ENCODE data around the gene IRF2BPL. TPM values are rescaled to one million over a fixed set of nuclear protein-coding genes. Genes with fewer than 3 reads are reported as not detected.

Gene IRF2BPL
- total RNA-seq, 1 donor from 2014 or later = 4.8 TPM

DNA sequence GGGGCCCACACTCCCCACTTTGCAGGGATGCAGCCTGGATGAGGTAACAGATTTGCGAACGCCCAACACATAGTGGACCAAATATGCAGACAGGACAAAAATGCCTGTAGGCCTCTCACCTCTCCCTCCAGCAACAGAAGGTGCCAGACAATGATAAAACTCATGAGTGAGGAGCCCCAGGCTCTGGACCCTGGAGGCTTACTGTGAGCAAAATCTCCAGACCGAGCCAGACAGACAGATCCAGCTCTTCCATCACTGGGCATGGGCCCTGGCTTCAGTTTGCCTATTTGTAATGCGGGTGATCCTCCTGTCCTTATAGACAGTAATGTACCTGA is 42.3 kb downstream of the IRF2BPL start:
- peaks cover 10% of the 10 kb centered on the region for H3K4me1 ChIP-seq
- H3K27me3 ChIP-seq = no peaks in the 10 kb centered on the region
- H3F3A ChIP-seq (ENCODE audit: low read depth) = peaks cover 5% of the 10 kb centered on the region
- no peaks in the 10 kb centered on the region for H3K36me3 ChIP-seq
- H3K79me2 ChIP-seq (ENCODE audit: low read depth) = no peaks in the 10 kb centered on the region
- Mint-ChIP-seq H3K4me3 (no peak overlapping the region), H3K27ac (peak overlapping the region; percentile 81), H3K4me1 (peaks cover 39% of the 10 kb centered on the region), H3K9me3 (peaks cover 13% of the 10 kb centered on the region), H3K36me3 (peaks cover 5% of the 10 kb centered on the region), H3K27me3 (ENCODE audit: insufficient read depth, low read depth) (peaks cover 10% of the 10 kb centered on the region)
- H3K4me2 ChIP-seq = no peak overlapping the region
- no peak overlapping the region for H3K4me3 ChIP-seq
- no peak overlapping the region for H3K27ac ChIP-seq
- H3K9me3 ChIP-seq (ENCODE audit: low read depth) = no peaks in the 10 kb centered on the region
- no peak overlapping the region for H3K9ac ChIP-seq
- no peak overlapping the region for H2AFZ ChIP-seq (replicated peaks)
- H4K20me1 ChIP-seq (ENCODE audit: low read depth) = no peaks in the 10 kb centered on the region
- DNase-seq (ENCODE audit: low spot score) = no peak
- TF ChIP-seq, protein P1, sequence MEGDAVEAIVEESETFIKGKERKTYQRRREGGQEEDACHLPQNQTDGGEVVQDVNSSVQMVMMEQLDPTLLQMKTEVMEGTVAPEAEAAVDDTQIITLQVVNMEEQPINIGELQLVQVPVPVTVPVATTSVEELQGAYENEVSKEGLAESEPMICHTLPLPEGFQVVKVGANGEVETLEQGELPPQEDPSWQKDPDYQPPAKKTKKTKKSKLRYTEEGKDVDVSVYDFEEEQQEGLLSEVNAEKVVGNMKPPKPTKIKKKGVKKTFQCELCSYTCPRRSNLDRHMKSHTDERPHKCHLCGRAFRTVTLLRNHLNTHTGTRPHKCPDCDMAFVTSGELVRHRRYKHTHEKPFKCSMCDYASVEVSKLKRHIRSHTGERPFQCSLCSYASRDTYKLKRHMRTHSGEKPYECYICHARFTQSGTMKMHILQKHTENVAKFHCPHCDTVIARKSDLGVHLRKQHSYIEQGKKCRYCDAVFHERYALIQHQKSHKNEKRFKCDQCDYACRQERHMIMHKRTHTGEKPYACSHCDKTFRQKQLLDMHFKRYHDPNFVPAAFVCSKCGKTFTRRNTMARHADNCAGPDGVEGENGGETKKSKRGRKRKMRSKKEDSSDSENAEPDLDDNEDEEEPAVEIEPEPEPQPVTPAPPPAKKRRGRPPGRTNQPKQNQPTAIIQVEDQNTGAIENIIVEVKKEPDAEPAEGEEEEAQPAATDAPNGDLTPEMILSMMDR (IDR thresholded peaks at IDR 0.05) = no peak
- TF ChIP-seq EZH2 (IDR thresholded peaks at IDR 0.05) (no peak), EZH2phosphoT487 (IDR thresholded peaks at IDR 0.05) (no peak)

GRCh38 chr14:76985540-76986230 is 42.8 kb downstream of the IRF2BPL start:
- peaks cover 39% of the 10 kb centered on the region for H3K4me1 Mint-ChIP-seq
- no peak overlapping the region for H2AFZ ChIP-seq (replicated peaks)
- H3K27ac ChIP-seq = no peak overlapping the region
- H3F3A ChIP-seq (ENCODE audit: low read depth) = peaks cover 5% of the 10 kb centered on the region
- peak overlapping the region; percentile 63 for H3K27ac Mint-ChIP-seq
- H3K9ac ChIP-seq = no peak overlapping the region
- no peaks in the 10 kb centered on the region for H3K9me3 ChIP-seq (ENCODE audit: low read depth)
- H3K9me3 Mint-ChIP-seq = peaks cover 17% of the 10 kb centered on the region
- H3K27me3 ChIP-seq = no peaks in the 10 kb centered on the region
- no peaks in the 10 kb centered on the region for H3K79me2 ChIP-seq (ENCODE audit: low read depth)
- H3K4me2 ChIP-seq = no peak overlapping the region
- H3K4me3 ChIP-seq = no peak overlapping the region
- peaks cover 5% of the 10 kb centered on the region for H3K36me3 Mint-ChIP-seq
- peak; percentile 65 for DNase-seq (ENCODE audit: low spot score)
- TF ChIP-seq EZH2 (IDR thresholded peaks at IDR 0.05) = no peak
- TF ChIP-seq, protein P1 (IDR thresholded peaks at IDR 0.05) = no peak
- TF ChIP-seq EZH2phosphoT487 (IDR thresholded peaks at IDR 0.05) = no peak
- H3K36me3 ChIP-seq = no peaks in the 10 kb centered on the region
- H3K4me1 ChIP-seq = peaks cover 10% of the 10 kb centered on the region
- peaks cover 8% of the 10 kb centered on the region for H3K27me3 Mint-ChIP-seq (ENCODE audit: insufficient read depth, low read depth)
- no peak overlapping the region for H3K4me3 Mint-ChIP-seq
- no peaks in the 10 kb centered on the region for H4K20me1 ChIP-seq (ENCODE audit: low read depth)

GRCh38 chr14:76984787-76985375 is 43.6 kb downstream of the IRF2BPL start:
- H3K9me3 Mint-ChIP-seq = peaks cover 20% of the 10 kb centered on the region
- Histone ChIP-seq H3K27me3 (no peaks in the 10 kb centered on the region), H4K20me1 (ENCODE audit: low read depth) (no peaks in the 10 kb centered on the region), H3K36me3 (no peaks in the 10 kb centered on the region), H3K4me3 (no peak overlapping the region), H3K9ac (no peak overlapping the region), H3K4me2 (no peak overlapping the region), H3K9me3 (ENCODE audit: low read depth) (no peaks in the 10 kb centered on the region), H3K79me2 (ENCODE audit: low read depth) (no peaks in the 10 kb centered on the region), H3K4me1 (peaks cover 10% of the 10 kb centered on the region), H3F3A (ENCODE audit: low read depth) (peaks cover 5% of the 10 kb centered on the region), H3K27ac (no peak overlapping the region), H2AFZ (replicated peaks) (no peak overlapping the region)
- no peak for DNase-seq (ENCODE audit: low spot score)
- H3K27me3 Mint-ChIP-seq (ENCODE audit: insufficient read depth, low read depth) = peaks cover 8% of the 10 kb centered on the region
- no peak for TF ChIP-seq EZH2phosphoT487 (IDR thresholded peaks at IDR 0.05)
- TF ChIP-seq EZH2 (IDR thresholded peaks at IDR 0.05) = no peak
- TF ChIP-seq, protein P1 (IDR thresholded peaks at IDR 0.05) = no peak
- peaks cover 39% of the 10 kb centered on the region for H3K4me1 Mint-ChIP-seq
- H3K27ac Mint-ChIP-seq = peak overlapping the region; percentile 90
- H3K36me3 Mint-ChIP-seq = peaks cover 5% of the 10 kb centered on the region
- H3K4me3 Mint-ChIP-seq = peak overlapping the region; percentile 38
